Ishikawa (cell line): Measurements from ENCODE around the gene ENDOG.

Experiments
- CEBPB ChIP-seq: IDR thresholded peaks from 2 replicates; pipeline ENCODE4 v1.6.1; 2012
- CREB1 ChIP-seq: IDR thresholded peaks from 2 replicates; pipeline ENCODE4 v1.6.1; 2012; ENCODE audit warnings: low read depth
- EGR1 ChIP-seq: IDR thresholded peaks from 2 replicates; pipeline ENCODE4 v1.6.1; 2012
- EP300 ChIP-seq: IDR thresholded peaks from 2 replicates; pipeline ENCODE4 v1.6.1; 2012; ENCODE audit warnings: borderline replicate concordance
- FOXM1 ChIP-seq: IDR thresholded peaks from 2 replicates; pipeline ENCODE4 v1.6.1; 2012; ENCODE audit warnings: low read depth, borderline replicate concordance
- NFIC ChIP-seq: IDR thresholded peaks from 2 replicates; pipeline ENCODE4 v1.6.1; 2012
- RAD21 ChIP-seq: IDR thresholded peaks from 2 replicates; pipeline ENCODE4 v1.6.1; 2012; ENCODE audit warnings: low read depth
- TAF1 ChIP-seq: IDR thresholded peaks from 2 replicates; pipeline ENCODE4 v1.6.1; 2012; ENCODE audit warnings: low read depth, mild to moderate bottlenecking
- TCF12 ChIP-seq: IDR thresholded peaks from 2 replicates; pipeline ENCODE4 v1.6.1; 2012; ENCODE audit warnings: low read depth
- TEAD4 ChIP-seq: IDR thresholded peaks from 2 replicates; pipeline ENCODE4 v1.6.1; 2012
- YY1 ChIP-seq: IDR thresholded peaks from 2 replicates; pipeline ENCODE4 v1.6.1; 2012; ENCODE audit warnings: low read depth
- ZBTB7A ChIP-seq: IDR thresholded peaks from 2 replicates; pipeline ENCODE4 v1.6.1; 2012; ENCODE audit warnings: low read depth
- TF ChIP-seq, protein P1 (sequence below): IDR thresholded peaks from 2 replicates; pipeline ENCODE4 v1.6.1; 2012; ENCODE audit warnings: low read depth, mild to moderate bottlenecking
- TF ChIP-seq, protein P2 (sequence below): IDR thresholded peaks from 2 replicates; pipeline ENCODE4 v1.6.1; 2012
- TF ChIP-seq, protein P3 (sequence below): IDR thresholded peaks from 2 replicates; pipeline ENCODE4 v1.6.1; 2012

The ENDOG gene

DNA sequence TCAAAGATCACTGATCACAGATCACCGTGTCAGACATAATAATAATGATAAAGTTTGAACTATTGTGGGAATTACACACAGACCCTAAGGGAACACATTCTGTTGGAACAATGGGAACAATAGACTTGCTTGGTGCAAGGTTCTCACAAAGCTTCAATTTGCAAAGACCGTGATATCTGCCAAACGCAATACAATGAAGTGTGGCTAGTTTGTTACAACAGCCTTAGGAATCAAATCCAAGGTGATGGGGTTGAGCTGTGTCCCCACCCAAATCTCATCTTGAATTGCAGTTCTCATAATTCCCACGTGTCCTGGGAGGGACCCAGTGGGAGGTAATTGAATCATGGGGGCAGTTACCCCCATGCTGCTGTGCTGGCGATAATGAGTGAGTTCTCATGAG lies 42.6 kb downstream of the ENDOG start:
- TF ChIP-seq, protein P1, sequence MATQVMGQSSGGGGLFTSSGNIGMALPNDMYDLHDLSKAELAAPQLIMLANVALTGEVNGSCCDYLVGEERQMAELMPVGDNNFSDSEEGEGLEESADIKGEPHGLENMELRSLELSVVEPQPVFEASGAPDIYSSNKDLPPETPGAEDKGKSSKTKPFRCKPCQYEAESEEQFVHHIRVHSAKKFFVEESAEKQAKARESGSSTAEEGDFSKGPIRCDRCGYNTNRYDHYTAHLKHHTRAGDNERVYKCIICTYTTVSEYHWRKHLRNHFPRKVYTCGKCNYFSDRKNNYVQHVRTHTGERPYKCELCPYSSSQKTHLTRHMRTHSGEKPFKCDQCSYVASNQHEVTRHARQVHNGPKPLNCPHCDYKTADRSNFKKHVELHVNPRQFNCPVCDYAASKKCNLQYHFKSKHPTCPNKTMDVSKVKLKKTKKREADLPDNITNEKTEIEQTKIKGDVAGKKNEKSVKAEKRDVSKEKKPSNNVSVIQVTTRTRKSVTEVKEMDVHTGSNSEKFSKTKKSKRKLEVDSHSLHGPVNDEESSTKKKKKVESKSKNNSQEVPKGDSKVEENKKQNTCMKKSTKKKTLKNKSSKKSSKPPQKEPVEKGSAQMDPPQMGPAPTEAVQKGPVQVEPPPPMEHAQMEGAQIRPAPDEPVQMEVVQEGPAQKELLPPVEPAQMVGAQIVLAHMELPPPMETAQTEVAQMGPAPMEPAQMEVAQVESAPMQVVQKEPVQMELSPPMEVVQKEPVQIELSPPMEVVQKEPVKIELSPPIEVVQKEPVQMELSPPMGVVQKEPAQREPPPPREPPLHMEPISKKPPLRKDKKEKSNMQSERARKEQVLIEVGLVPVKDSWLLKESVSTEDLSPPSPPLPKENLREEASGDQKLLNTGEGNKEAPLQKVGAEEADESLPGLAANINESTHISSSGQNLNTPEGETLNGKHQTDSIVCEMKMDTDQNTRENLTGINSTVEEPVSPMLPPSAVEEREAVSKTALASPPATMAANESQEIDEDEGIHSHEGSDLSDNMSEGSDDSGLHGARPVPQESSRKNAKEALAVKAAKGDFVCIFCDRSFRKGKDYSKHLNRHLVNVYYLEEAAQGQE = no peak
- no peak for TF ChIP-seq EP300
- no peak for TF ChIP-seq RAD21
- no peak for TF ChIP-seq TEAD4
- no peak for TF ChIP-seq TCF12
- no peak for TF ChIP-seq CEBPB
- TF ChIP-seq CREB1 = no peak
- TF ChIP-seq, protein P2, sequence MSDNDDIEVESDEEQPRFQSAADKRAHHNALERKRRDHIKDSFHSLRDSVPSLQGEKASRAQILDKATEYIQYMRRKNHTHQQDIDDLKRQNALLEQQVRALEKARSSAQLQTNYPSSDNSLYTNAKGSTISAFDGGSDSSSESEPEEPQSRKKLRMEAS = no peak
- no peak for TF ChIP-seq ZBTB7A
- no peak for TF ChIP-seq EGR1
- TF ChIP-seq NFIC = no peak
- TF ChIP-seq TAF1 = no peak
- TF ChIP-seq YY1 = no peak
- TF ChIP-seq, protein P3, sequence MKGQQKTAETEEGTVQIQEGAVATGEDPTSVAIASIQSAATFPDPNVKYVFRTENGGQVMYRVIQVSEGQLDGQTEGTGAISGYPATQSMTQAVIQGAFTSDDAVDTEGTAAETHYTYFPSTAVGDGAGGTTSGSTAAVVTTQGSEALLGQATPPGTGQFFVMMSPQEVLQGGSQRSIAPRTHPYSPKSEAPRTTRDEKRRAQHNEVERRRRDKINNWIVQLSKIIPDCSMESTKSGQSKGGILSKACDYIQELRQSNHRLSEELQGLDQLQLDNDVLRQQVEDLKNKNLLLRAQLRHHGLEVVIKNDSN = no peak
- TF ChIP-seq FOXM1 = no peak

DNA sequence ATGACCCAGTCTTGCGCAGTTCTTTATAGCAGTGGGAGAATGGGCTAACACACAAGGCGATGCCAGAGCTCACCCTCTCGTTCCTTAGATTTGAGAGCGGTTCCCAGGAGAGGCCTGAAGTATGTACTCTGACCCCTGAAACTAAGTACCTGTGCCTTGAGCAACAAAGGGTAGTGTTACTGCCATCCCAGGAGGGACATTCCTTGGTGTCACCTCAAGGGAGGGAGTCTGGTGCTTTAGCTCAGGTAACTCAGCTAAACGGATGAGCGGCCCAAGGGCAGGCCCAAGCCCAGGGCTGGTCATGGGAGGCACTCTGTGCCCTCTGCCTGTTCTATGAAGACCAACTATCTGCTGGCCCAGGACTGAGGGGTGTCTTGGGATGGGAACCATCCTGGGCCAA lies 43.2 kb downstream of the ENDOG start:
- TF ChIP-seq TCF12 (no peak), CREB1 (no peak), EP300 (no peak), TEAD4 (no peak), ZBTB7A (no peak)
- TF ChIP-seq, protein P1 = no peak
- TF ChIP-seq, protein P3 = no peak

DNA sequence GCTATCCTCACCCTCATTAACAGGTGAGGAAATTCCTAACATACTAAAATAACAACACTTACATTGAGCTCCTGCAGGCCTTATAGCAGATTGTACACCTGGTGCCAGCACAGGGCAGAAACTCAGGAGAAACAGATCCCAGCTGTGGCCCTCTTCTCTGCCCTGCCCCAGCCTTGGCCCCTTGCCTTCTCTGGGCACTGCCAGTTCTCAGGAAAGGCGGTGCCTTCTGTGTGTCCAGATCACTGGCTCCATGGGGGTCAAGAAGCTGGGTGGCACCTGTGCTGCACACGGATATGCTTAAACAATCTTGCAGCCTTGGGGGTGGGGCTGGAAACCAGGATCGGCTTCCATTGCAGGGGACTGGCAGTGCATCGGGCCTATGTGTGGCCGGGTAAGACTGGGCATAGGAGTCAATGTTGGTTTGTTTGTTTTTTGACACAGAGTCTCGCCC lies 44.1 kb downstream of the ENDOG start:
- TF ChIP-seq EP300 (no peak), RAD21 (no peak), EGR1 (no peak), FOXM1 (no peak), TEAD4 (no peak), TCF12 (no peak), NFIC (no peak), CREB1 (no peak), ZBTB7A (no peak), TAF1 (no peak), CEBPB (no peak), YY1 (no peak)
- TF ChIP-seq, protein P3 = no peak
- TF ChIP-seq, protein P2 = no peak
- TF ChIP-seq, protein P1 = no peak

DNA sequence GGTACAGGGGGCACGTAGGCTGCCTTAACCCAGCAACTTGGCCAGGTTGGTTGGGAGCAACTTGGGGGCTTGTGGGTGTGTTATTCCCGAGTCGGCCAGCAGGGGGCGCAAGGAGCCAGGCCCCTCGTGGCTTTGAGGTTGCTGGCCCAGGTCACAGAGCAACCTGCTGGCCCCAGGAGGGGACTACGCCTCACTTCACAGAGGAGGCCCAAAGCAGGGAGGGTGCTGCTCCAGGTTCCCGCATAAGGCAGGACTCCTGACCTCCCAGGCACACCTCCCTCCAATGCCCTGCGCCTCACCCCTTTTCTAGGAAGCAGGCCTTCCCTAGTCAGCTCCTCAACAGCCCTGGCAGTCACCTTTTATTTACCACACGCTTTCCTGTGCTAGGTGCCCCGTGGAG lies 45.3 kb downstream of the ENDOG start:
- TF ChIP-seq EP300 (no peak), RAD21 (peak; percentile 84)
- TF ChIP-seq, protein P2 = 0 out of 2 replicates have a peak, but pooled peaks have one; percentile 37
